ENCODE data around the gene ANXA9.
A peak's percentile ranks its signal among the peaks of the same experiment; 100 is the strongest.

Gene ANXA9

GRCh38 chr1:151024540-151025146, 42.6 kb downstream of the ANXA9 start:
- DNase-seq (ENCODE audit: low read depth), result peak; percentile 79
- TF ChIP-seq CTCF (IDR thresholded peaks at IDR 0.05; ENCODE audit: low read length, missing control alignments), result peak; percentile 88
- H3K4me3 ChIP-seq (replicated peaks; ENCODE audit: low read depth, low read length), result no peak overlapping the region

- DNase-seq (ENCODE audit: low read depth), result no peak
- TF ChIP-seq CTCF (IDR thresholded peaks at IDR 0.05; ENCODE audit: low read length, missing control alignments), result no peak
- no peak overlapping the region for H3K4me3 ChIP-seq (replicated peaks; ENCODE audit: low read depth, low read length)
Measured at GRCh38 chr1:151026460-151026859, 44.4 kb downstream of the ANXA9 start.

- DNase-seq (ENCODE audit: low read depth), result no peak
- H3K4me3 ChIP-seq (replicated peaks; ENCODE audit: low read depth, low read length), result no peak overlapping the region
- no peak for TF ChIP-seq CTCF (IDR thresholded peaks at IDR 0.05; ENCODE audit: low read length, missing control alignments)
Measured at GRCh38 chr1:151032164-151032563, 50.1 kb downstream of the ANXA9 start.

- TF ChIP-seq CTCF (IDR thresholded peaks at IDR 0.05; ENCODE audit: low read length, missing control alignments), result no peak
- no peak for DNase-seq (ENCODE audit: low read depth)
- no peak overlapping the region for H3K4me3 ChIP-seq (replicated peaks; ENCODE audit: low read depth, low read length)
Measured at GRCh38 chr1:151035167-151035566, 53.1 kb downstream of the ANXA9 start.

- no peak for TF ChIP-seq CTCF (IDR thresholded peaks at IDR 0.05; ENCODE audit: low read length, missing control alignments)
- no peak within 1 kb of the TSS for H3K4me3 ChIP-seq (replicated peaks; ENCODE audit: low read depth, low read length)
- DNase-seq (ENCODE audit: low read depth), result no peak
Measured at GRCh38 chr1:151036356-151036755, 54.3 kb downstream of the ANXA9 start, which contains the start of gene BNIPL. TSS of gene BNIPL (plus strand) at chr1:151036586. CDS start at chr1:151036726, 140 bp downstream.

GRCh38 chr1:151037032-151037431, 54.9 kb downstream of the ANXA9 start:
- no peak for TF ChIP-seq CTCF (IDR thresholded peaks at IDR 0.05; ENCODE audit: low read length, missing control alignments)
- no peak overlapping the region for H3K4me3 ChIP-seq (replicated peaks; ENCODE audit: low read depth, low read length)
- no peak for DNase-seq (ENCODE audit: low read depth)

GRCh38 chr1:151039521-151039920, 57.4 kb downstream of the ANXA9 start:
- H3K4me3 ChIP-seq (replicated peaks; ENCODE audit: low read depth, low read length), result no peak overlapping the region
- TF ChIP-seq CTCF (IDR thresholded peaks at IDR 0.05; ENCODE audit: low read length, missing control alignments), result no peak
- no peak for DNase-seq (ENCODE audit: low read depth)

All from fibroblast of pulmonary artery (primary cell).